ENCODE measurements around the gene PELI1.
A peak's percentile ranks its signal among the peaks of the same experiment; 100 is the strongest.
"Not testable (repeated sequence)": the region's sequence is repeated elsewhere in the genome, so short reads cannot be mapped to it uniquely, and the experiment has no call there.

The PELI1 gene

GRCh38 chr2:64122358-64122757, 21.9 kb downstream of the PELI1 start:
- DNase-seq (ENCODE audit: low spot score): no peak

- DNase-seq (ENCODE audit: low spot score): no peak
These were observed 23.3 kb downstream of the PELI1 start for GRCh38 chr2:64120928-64121327.

GRCh38 chr2:64120008-64120407, 24.2 kb downstream of the PELI1 start:
- DNase-seq (ENCODE audit: low spot score): no peak

GRCh38 chr2:64119369-64119768, 24.9 kb downstream of the PELI1 start:
- no peak for DNase-seq (ENCODE audit: low spot score)

GRCh38 chr2:64115808-64116598, 28.2 kb downstream of the PELI1 start:
- no peak for DNase-seq (ENCODE audit: low spot score)

GRCh38 chr2:64114912-64115277, 29.3 kb downstream of the PELI1 start:
- no peak for DNase-seq (ENCODE audit: low spot score)

GRCh38 chr2:64114063-64114911, 29.9 kb downstream of the PELI1 start:
- peak; percentile 36 for DNase-seq (ENCODE audit: low spot score)

- DNase-seq (ENCODE audit: low spot score): no peak
These were observed 32.2 kb downstream of the PELI1 start for GRCh38 chr2:64112016-64112415.

- no peak for DNase-seq (ENCODE audit: low spot score)
These were observed 32.8 kb downstream of the PELI1 start for GRCh38 chr2:64111426-64111825.

GRCh38 chr2:64108666-64109241, 35.5 kb downstream of the PELI1 start:
- DNase-seq (ENCODE audit: low spot score): no peak

- DNase-seq (ENCODE audit: low spot score): no peak
These were observed 37.7 kb downstream of the PELI1 start for GRCh38 chr2:64106481-64106880.

- DNase-seq (ENCODE audit: low spot score): no peak
These were observed 38.4 kb downstream of the PELI1 start for GRCh38 chr2:64105670-64106461.

GRCh38 chr2:64104933-64105332, 39.3 kb downstream of the PELI1 start:
- no peak for DNase-seq (ENCODE audit: low spot score)

- not testable (repeated sequence) for DNase-seq (ENCODE audit: low spot score)
These were observed 41.5 kb downstream of the PELI1 start for GRCh38 chr2:64102736-64103135.

- DNase-seq (ENCODE audit: low spot score): peak; percentile 12
These were observed 43.1 kb downstream of the PELI1 start for GRCh38 chr2:64101141-64101591.

GRCh38 chr2:64100584-64100983, 43.6 kb downstream of the PELI1 start:
- not testable (repeated sequence) for DNase-seq (ENCODE audit: low spot score)

- no peak for DNase-seq (ENCODE audit: low spot score)
These were observed 49.4 kb downstream of the PELI1 start for GRCh38 chr2:64094663-64095382.

GRCh38 chr2:64093341-64093740, 50.9 kb downstream of the PELI1 start:
- no peak for DNase-seq (ENCODE audit: low spot score)

- DNase-seq (ENCODE audit: low spot score): no peak
These were observed 51.7 kb downstream of the PELI1 start for GRCh38 chr2:64092502-64092901.

- no peak for DNase-seq (ENCODE audit: low spot score)
These were observed 54.0 kb downstream of the PELI1 start for GRCh38 chr2:64090264-64090663.

GRCh38 chr2:64086347-64087082, 57.7 kb downstream of the PELI1 start:
- DNase-seq (ENCODE audit: low spot score): no peak
